NCI-H345 treated with DMSO at 0.1 percent for 48 hours (cell line): ENCODE data around the gene PHACTR1.
"Not testable (repeated sequence)": the region's sequence is repeated elsewhere in the genome, so short reads cannot be mapped to it uniquely, and the experiment has no call there.

ENCODE experiments used
- DNase-seq: peaks from one replicate; lab custom pipeline; 2025; ENCODE audit not compliant: unreplicated experiment; lab: John Stamatoyannopoulos, UW

PHACTR1 gene

DNA sequence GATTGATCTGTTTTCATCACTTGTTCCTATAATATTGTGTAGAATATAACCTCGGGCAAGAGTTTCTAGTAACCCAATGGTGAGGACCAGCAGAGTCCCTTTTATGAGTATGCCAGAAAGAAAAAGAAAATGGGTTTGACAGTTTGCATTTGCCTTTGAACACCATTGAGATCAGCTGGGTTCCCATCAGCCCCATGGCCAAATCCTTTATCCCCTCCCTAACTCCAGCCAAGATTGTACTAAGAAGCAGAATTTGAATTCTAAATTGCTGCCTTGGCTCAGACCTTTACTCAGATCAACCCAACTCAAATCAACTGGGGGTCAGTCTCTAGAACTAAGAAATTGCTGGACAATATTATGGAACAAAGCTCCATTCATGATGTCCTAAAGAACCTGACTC lies 424.4 kb downstream of the PHACTR1 start:
- DNase-seq, result no peak

DNA sequence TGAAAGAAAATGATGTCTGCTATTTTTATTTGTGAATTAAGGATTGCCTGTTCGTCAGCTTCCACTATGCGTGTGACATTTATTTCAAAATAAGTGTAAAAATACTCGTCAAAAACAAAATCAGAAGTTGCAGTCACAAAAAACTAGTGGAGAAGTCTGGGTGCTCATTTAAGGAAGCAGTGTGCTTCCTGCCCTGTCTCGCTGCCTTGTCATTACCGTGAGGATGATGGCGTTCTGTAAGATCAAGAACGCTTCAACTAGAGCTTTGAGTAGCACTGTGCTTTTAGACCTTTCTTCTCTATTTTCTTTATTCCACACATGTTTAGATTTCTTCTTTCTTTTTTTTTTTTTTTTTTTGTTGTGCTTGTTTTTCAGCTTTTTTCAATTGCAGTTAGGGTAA lies 424.8 kb downstream of the PHACTR1 start:
- no peak for DNase-seq

DNA sequence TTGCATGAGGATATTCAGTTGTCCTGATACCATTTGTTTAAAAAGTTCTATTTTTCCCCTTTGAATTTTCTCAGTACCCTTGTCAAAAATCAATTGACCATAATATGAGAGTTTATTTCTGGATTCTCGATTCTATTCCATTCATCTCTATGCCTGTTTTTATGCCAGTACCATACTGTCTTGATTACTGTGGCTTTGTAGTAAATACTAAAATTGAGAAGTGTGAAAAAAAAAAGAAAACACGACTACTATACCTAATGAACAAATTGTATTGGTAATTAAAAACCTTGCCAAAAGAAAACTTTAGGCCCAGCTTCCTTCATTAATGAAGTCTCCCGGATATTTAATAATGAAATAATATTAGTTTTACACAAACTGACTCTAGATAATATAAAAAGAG lies 426.0 kb downstream of the PHACTR1 start:
- no peak for DNase-seq

DNA sequence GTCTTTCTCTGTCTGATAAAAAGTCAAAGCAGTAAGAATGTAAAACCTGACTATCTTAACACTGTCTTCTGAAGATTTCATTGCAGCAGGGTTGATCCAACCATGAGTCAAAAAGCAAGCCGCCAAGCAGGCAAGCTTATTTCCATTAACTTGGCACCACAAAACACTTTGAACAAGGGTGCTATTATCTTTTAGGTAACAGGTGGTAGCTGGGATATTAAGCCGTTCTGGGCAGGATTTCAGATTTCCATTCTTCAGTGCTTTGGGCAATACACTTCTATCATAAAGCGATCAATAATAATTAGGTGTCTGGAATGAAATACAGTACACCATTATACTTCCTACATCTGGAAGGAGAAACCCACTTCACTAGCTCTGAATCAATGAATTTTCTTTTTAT lies 429.9 kb downstream of the PHACTR1 start:
- no peak for DNase-seq

DNA sequence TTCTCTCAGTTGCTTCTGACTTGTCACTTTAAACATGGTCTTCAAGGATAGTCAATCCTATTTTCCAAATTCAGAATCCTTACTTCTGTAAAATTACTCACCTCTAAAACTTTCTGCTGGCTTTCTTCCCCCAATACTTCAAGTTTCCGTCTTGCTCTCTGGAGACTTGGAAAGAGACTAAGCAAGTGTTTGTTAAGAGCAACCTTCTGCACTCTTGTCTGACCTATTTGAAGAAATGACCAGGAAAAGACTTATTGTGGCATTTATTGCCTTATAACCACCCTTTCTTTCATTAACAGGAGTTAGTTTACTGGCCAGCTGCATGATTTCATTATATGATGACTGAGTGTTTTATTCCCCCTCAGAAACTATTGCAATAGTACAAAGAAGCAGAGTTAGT lies 430.8 kb downstream of the PHACTR1 start:
- no peak for DNase-seq

DNA sequence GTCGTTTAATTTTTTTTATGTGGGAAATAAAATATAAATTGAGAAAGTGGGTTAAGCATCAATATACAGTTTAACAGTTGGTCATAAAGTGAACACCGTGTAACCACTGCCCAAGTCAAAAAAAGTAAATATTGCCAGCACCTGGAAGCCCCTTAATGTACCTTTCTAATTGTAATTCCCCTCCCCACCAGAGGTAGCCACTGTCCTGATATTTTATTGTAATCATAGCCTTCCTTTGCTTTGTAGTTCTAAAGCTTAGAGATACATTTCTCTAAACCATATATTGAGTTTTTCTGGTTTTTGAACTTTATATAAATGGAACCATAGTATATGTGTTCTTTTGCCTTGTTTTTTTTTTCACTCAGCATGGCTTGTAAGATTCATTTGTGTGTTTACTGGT lies 431.2 kb downstream of the PHACTR1 start:
- DNase-seq, result no peak

DNA sequence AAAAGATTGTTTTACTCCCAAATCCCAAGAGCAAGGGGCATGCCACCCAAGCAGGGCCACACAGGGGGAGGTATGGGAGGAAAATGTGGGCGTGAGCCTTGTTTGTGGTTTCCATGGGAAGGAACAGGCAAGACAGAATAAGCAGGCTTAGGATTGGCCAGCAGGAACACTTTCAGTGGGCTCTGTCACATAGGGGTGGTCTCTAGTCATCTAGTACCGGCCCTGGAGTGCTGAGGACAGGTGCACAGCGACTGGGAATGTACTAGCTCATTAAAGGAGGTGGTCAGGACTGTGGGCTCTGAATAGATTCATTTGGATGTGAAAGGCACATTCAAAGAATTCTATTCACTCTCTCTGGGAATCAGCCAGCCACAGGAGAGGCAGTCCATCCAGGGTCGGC lies 436.2 kb downstream of the PHACTR1 start:
- DNase-seq, result no peak

DNA sequence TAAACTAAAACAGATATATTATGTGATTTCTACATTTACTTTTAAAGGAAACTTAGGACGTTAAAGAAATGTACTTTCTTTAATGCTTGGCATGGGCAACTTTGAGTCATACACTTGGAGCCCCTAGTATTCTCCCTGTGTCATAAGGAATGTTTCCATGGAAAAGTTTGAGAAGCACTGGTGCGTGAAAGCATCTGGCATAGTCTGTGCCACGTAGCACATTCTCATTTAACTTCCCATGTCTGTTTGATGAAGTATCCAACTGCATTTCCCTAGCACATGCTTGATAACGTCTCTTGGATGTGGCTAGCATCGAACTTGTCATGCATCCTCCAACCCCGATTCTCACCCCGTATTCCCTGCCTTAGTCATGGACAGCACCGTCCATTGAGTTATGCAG lies 439.8 kb downstream of the PHACTR1 start:
- DNase-seq, result no peak

DNA sequence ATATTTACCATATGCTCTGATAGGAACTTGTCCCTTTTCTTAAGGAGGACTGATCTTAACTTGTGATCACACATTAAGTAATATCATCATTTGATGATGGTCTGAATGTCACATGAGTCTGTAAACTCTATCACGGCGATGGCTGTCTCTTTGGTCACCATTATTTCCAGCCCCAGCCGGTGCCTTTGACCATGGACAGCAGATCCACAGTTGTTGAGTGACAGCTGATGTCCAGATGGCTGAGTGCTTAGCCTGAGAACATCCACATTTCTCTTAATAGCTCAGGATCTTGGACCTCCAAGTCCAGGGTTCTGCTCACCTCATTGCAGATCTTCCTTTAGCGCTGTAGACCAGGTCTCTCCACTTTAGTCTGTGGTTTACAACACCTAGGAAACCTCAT lies 440.7 kb downstream of the PHACTR1 start:
- no peak for DNase-seq

DNA sequence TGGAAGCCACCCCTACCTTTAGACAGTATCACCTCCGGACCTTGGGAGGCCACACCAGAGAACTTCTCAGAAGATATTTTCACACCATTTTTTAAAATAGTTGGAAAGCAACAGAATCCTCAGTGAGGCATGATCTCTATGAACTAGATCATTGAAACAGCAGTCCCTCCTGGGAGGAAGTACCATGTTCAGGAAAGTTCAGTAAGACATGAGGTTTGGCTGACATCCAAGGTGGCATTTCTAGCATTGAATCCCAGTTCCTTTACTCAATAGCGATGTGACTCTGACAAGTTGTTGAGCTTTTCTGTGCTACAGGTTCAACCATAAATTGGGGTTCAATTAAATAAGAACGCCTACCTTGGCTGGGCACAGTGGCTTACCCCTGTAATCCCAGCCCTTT lies 442.7 kb downstream of the PHACTR1 start:
- no peak for DNase-seq

DNA sequence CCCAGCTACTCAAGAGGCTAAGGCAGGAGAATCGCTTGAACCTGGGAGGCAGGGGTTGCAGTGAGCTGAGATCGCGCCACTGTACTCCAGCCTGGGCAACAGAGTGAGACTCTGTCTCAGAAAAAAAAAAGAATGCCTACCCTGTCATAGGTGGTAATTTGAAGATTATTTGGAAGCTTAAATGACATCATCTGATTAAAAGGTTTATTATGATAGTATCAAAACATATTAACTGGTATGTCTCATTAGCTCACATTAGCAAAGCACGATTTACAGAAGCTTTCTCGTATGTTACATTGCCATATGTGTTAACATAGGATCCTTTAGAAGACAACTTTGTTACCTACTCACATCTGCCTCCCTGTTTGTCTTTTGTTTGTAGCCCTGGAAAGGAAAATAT lies 443.3 kb downstream of the PHACTR1 start:
- not testable (repeated sequence) for DNase-seq

DNA sequence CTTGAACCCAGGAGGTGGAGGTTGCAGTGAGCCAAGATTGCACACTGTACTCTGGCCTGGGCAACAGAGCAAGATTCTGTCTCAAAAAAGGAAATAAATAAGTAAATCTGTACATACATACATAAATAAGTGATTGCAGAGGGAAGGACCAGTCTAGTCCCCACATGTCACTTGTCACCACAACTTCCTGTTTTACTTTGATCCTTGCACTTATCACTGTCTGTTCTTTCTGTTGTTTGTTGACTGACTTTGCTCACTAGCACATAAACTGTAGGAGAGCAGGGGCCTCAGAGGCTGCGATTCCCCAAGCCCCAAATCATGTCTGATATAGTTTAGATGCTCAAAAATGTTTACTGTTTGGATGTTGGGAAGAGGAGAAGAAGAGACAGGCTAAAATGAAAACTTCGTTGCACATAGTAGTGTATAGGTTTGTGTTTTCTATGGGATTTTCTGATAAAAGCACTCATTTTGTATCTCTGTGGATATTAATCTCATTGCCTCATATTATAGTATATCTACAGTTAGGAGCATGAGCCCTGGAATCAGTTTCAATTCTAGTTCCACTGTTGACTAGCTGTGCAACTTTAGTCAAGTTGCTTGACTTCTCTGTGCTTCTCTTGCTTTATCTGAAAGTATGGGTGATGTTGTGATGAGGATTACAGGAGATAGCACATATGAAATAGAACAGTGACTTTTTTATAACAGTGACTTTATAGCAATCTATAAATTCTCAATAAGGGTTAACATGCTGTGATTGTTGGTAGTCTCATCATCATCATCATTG lies 446.8 kb downstream of the PHACTR1 start:
- DNase-seq, result no peak

DNA sequence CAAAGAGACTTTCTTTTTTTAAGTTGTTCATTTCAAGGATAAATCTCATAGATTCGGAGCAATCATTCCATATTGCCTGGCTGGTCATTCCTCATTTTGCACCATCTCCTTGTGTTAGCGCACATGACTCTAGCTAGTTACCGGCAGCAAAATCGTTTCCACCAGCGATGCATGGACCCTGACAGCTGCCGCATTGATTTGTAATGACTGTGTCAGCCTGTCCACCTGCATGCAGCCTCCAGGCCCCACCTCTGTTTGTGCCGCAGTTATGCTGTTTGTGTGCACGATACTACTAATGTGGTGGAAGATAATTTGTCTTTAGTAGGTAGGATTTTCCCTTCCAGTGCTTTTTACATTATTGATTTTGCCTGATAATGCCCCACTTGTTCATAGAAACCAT lies 447.7 kb downstream of the PHACTR1 start:
- DNase-seq, result no peak

DNA sequence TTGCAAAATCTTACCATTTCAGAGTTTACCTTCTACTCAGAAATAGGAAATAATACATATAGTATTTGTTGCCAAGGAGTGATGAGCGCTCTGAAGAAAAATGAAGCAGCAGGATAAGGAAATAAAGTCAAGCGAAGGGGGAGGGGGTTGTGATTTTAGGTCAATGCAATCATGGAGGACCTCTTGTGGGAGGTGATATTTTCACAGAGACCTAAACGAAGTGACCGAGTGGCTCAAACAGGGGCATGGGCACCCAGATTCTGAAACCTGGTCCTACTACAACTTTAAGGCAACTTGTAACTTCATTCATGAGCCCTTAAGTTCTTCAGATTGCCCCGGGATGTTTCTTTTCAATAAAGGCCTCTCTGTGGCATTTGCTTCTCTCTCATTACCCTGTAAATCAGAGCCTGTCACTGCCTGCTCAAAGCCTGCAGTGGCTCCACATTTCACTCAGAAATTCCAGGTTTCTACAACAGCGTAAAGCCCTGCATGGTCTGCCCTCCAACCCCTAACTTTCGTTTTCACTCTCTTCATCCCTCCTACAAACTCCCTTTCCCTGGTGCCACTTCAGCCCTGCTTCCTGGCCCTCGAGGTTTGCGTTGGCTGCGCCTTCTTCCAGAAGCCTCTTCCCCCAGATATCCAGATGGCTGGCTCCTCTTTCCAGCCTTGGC lies 449.1 kb downstream of the PHACTR1 start:
- DNase-seq, result no peak

DNA sequence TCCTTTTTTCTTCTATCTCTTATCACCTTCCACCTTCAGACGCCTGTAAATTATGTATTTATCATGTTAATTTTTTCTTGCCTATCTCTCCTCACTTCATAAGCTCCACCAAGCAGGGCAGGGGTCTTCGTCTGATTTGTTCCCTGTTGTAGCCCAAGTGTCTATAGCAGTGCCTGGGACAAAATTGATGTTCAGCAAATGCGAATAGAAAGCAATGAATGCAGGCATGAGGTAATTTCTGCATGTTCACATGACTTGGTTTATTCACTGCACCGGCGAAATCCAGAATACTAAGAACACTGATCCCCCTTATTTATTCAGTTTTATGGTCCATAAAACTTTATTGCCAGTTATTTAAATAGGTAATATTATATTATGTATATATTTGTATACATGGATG lies 449.7 kb downstream of the PHACTR1 start:
- no peak for DNase-seq

DNA sequence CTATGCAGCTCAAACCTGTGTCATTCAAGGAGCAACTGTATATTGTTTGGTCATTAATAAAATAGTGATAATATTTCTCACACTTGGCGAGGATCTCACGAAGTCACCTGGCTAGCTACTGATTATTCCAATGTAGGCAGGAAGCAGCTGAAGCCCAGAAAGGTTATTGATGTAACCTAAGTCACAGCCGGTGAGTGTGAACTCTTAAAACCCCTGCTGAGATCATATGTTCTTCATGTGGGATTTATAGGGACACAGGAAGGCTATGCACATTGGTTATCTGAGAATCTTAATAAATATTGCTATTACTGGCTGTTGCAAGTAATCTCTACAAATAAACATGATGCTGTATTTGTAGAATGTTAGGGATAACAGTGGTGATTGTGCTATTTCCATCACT lies 450.3 kb downstream of the PHACTR1 start:
- no peak for DNase-seq

DNA sequence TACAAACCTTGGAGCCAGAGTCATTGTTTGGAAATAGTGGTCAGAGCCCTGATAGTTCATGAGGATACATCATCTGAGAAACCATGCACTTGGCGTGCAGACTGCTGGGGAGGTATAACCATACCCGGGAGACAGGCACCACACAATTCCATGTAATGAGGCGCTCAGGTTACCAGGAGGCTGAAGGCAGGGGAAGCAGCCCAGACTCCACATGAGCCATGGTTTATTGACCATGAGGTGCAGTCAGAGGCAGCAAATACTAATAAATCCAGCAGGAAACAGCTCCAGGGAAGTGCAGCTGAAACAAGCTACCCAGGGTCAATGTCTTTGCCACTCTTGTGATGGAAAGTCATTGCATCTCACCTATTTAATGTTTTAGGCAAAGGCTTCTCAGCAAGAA lies 455.7 kb downstream of the PHACTR1 start:
- no peak for DNase-seq

DNA sequence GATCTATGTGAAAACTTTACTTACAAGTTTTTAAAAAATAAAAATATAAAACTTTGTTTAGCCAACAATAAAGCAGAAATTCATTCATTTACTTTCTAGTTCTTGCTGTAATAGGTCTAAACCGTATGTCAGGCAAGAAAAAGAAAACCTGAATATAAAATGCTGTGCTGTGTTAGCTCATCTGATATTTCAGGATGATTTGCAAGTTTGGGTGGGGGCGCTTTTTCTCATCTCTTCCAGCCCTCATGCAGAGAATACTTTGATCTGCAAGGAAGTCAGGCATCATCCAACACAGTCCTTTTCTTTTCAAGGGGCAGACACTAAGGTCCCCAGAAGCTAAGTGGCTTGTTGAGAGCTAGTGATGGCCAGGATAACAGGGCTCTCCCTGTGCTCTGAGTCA lies 458.5 kb downstream of the PHACTR1 start:
- DNase-seq, result no peak

DNA sequence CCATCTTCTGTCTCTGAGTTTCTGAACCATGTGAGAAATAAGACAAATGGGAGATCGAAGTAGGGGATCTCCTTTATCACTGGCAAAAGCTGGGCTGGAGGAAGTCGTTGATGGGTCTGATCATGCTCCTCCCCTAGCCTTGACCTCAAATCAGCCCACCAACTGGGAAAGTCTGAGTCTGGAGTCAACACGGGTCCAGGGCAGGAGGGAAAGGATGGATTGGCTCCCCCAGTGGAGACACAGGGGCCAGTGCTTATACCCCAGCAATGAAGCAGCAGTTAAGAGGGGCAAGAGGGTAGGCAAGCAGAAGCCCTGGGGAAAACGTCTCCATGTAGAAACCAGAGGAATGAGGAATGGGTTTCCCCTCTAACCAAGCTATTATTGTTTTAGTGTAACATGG lies 459.2 kb downstream of the PHACTR1 start:
- no peak for DNase-seq

DNA sequence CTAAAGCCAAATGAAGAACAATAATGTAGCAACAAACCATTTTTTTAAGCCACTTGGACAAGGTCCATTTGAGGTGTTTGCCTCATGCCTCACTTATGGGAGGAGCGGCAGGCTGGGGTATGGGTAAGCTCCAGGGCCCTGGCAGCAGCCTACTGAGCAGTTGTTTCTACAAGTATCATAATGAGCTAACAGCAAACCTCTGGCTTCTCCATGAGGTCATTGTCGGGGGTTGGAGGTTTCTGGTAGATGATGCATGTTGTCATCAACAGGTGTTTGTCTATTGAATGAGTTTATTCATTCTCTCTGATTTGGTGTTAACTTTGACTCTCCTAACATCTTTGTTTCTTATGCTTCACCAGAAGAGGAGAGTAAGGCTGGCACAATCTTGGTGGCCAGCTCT lies 461.1 kb downstream of the PHACTR1 start:
- DNase-seq, result no peak

DNA sequence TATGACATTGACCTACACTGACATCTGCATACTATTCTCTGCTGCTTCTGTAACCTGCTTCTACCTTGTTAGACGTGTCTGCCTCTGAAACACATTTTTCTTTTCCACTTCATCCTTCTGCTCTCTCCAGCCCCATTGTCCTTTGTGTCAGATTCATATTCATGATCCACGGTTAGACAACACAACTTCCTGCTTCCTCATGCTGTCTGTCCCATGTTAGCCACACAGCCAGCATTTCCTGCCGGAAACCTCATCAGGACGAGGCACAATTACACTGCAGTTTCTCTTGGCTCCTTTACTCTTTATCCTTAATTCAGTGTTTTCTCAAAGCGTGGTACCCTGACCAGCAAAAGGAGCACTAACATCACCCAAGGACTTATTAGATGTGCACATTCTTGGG lies 461.5 kb downstream of the PHACTR1 start:
- no peak for DNase-seq

DNA sequence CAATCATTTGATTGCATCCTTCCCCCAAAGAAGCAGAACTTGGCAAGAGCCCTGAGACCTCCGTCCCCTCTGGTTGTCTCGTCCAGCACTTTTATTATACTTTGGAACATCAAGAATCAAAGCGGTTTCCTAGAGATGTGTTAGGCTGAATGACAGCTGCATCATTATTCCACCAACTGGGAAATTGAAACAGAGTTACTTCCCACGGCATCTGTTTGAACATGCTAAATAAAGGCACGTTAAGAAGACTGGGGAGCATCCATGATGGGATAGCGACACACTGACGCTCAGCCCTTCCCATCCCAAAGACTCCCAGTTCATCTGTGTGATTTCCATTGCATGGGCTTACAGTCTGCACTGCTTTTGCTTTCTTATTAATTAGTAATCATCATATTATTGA lies 464.0 kb downstream of the PHACTR1 start:
- DNase-seq, result no peak

DNA sequence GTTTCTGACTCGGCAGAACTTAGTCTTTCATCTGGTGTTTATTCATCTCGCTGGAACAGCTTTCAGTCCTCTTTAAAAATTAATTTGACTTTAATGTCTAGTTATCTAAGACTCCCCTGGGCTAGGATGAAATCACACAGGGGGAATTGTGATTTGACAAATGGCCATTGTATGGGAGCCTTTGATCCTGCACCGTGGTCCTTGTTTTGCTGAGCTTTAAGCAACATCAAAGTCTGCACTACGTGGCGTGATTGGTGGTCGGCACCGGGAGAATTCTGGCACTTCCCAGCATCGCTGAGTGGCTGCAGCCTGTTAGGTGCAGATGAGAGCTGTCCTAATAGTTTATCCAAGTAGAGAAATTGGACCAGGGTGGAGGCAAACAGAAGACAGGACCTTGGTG lies 464.8 kb downstream of the PHACTR1 start:
- DNase-seq, result no peak
